MM.1S (cell line): ENCODE data around the gene KLK1.

Experiments
- DNase-seq: peaks from one replicate; pipeline ENCODE4 v3.0.0-alpha.2; 2015
- H2AFZ ChIP-seq: fragments of 300-600 bp; sonication (generic); 2 replicates; pipeline ENCODE4 v1.6.0; 2016; ENCODE audit warnings: antibody characterized with exemption, low read length
- H3F3A ChIP-seq: fragments of 300-600 bp; sonication (generic); 2 replicates; pipeline ENCODE4 v1.6.1; 2016; ENCODE audit warnings: mild to moderate bottlenecking, antibody characterized with exemption, low read length, moderate library complexity, mixed read lengths; ENCODE audit not compliant: insufficient read depth
- H3K27ac ChIP-seq: fragments of 300-600 bp; sonication (generic); 2 replicates; pipeline ENCODE4 v1.5.1; 2016; ENCODE audit warnings: mild to moderate bottlenecking, low read length
- H3K27me3 ChIP-seq: fragments of 300-600 bp; sonication (generic); replicated peaks from 2 replicates; pipeline ENCODE4 v1.6.0; 2016; ENCODE audit warnings: low read length; ENCODE audit not compliant: insufficient read depth
- H3K36me3 ChIP-seq: fragments of 300-600 bp; sonication (generic); replicated peaks from 2 replicates; pipeline ENCODE4 v1.6.1; 2016; ENCODE audit warnings: mild to moderate bottlenecking, low read length, mixed read lengths; ENCODE audit not compliant: insufficient read depth
- H3K4me1 ChIP-seq: fragments of 300-600 bp; sonication (generic); 2 replicates; pipeline ENCODE4 v1.6.1; 2016; ENCODE audit warnings: low read length, mixed read lengths
- H3K4me2 ChIP-seq: fragments of 300-600 bp; sonication (generic); 2 replicates; pipeline ENCODE4 v1.6.0; 2016; ENCODE audit warnings: low read depth, low read length
- H3K4me3 ChIP-seq: fragments of 300-600 bp; sonication (generic); 2 replicates; pipeline ENCODE4 v1.5.1; 2016; ENCODE audit warnings: low read length, mixed read lengths
- H3K79me2 ChIP-seq: fragments of 300-600 bp; sonication (generic); 2 replicates; pipeline ENCODE4 v1.6.1; 2016; ENCODE audit warnings: mixed run types, low read length, mixed read lengths
- H3K9ac ChIP-seq: fragments of 300-600 bp; sonication (generic); 2 replicates; pipeline ENCODE4 v1.6.1; 2016; ENCODE audit warnings: low read length, mixed read lengths
- H3K9me2 ChIP-seq: fragments of 300-600 bp; sonication (generic); replicated peaks from 2 replicates; pipeline ENCODE4 v1.6.1; 2016; ENCODE audit warnings: mild to moderate bottlenecking, low read length, mixed read lengths; ENCODE audit not compliant: insufficient read depth
- H3K9me3 ChIP-seq: fragments of 300-600 bp; sonication (generic); replicated peaks from 2 replicates; pipeline ENCODE4 v1.6.1; 2016; ENCODE audit warnings: mild to moderate bottlenecking, low read length, mixed read lengths; ENCODE audit not compliant: insufficient read depth
- H4K20me1 ChIP-seq: fragments of 300-600 bp; sonication (generic); 2 replicates; pipeline ENCODE4 v1.6.1; 2016; ENCODE audit warnings: mild to moderate bottlenecking, low read length, moderate library complexity, mixed read lengths; ENCODE audit not compliant: insufficient read depth
- CTCF ChIP-seq: fragments of 300-600 bp; sonication (generic); IDR thresholded peaks from 2 replicates; pipeline ENCODE4 v1.5.1; 2016; ENCODE audit warnings: antibody characterized with exemption, low read length, mixed read lengths
- EZH2 ChIP-seq: fragments of 300-600 bp; sonication (generic); optimal IDR thresholded peaks from 2 replicates; pipeline ENCODE3; 2017; ENCODE audit warnings: low read depth, mild to moderate bottlenecking, antibody characterized with exemption, low read length, mixed read lengths
- EZH2phosphoT487 ChIP-seq: fragments of 300-600 bp; sonication (generic); IDR thresholded peaks from 2 replicates; pipeline ENCODE4 v1.6.1; 2018; ENCODE audit warnings: antibody characterized with exemption, low read length

Gene KLK1

GRCh38 chr19:50837300-50837699 lies 13.7 kb upstream of the KLK1 start:
- Histone ChIP-seq H3K27me3 (peaks cover 62% of the 10 kb centered on the region), H3K4me2 (no peak overlapping the region), H3K9me3 (no peaks in the 10 kb centered on the region), H3K4me3 (no peak overlapping the region), H3K79me2 (no peaks in the 10 kb centered on the region), H3K36me3 (no peaks in the 10 kb centered on the region), H3F3A (no peaks in the 10 kb centered on the region), H4K20me1 (no peaks in the 10 kb centered on the region), H3K9ac (no peak overlapping the region), H3K9me2 (no peaks in the 10 kb centered on the region), H2AFZ (no peak overlapping the region), H3K4me1 (no peaks in the 10 kb centered on the region), H3K27ac (no peak overlapping the region)
- DNase-seq: no peak
- TF ChIP-seq EZH2phosphoT487 (no peak), CTCF (no peak), EZH2 (no peak)

- Histone ChIP-seq H3K27ac (no peak overlapping the region), H3K9me2 (no peaks in the 10 kb centered on the region), H3K79me2 (no peaks in the 10 kb centered on the region), H3K4me2 (peak overlapping the region; percentile 73; the same call in 1 of the 2 replicates), H3K36me3 (no peaks in the 10 kb centered on the region), H3K9me3 (no peaks in the 10 kb centered on the region), H3K27me3 (peaks cover 60% of the 10 kb centered on the region), H3F3A (no peaks in the 10 kb centered on the region), H2AFZ (no peak overlapping the region), H4K20me1 (no peaks in the 10 kb centered on the region), H3K4me3 (no peak overlapping the region), H3K9ac (no peak overlapping the region), H3K4me1 (no peaks in the 10 kb centered on the region)
- TF ChIP-seq EZH2 (no peak), CTCF (no peak), EZH2phosphoT487 (no peak)
- DNase-seq: no peak
Observed at GRCh38 chr19:50836543-50837195, 13.1 kb upstream of the KLK1 start.

GRCh38 chr19:50835785-50836542 lies 12.4 kb upstream of the KLK1 start:
- H3K9ac ChIP-seq: no peak overlapping the region

More at GRCh38 chr19:50835785-50836542, 12.4 kb upstream of the KLK1 start:
- no peaks in the 10 kb centered on the region for H3K9me2 ChIP-seq
- no peaks in the 10 kb centered on the region for H3K4me1 ChIP-seq
- H3K27ac ChIP-seq: no peak overlapping the region
- H3F3A ChIP-seq: no peaks in the 10 kb centered on the region
- H3K4me2 ChIP-seq: peak overlapping the region; percentile 73
- no peaks in the 10 kb centered on the region for H3K79me2 ChIP-seq
- peak overlapping the region; percentile 50; the same call in 1 of the 2 replicates for H3K4me3 ChIP-seq
- no peaks in the 10 kb centered on the region for H3K9me3 ChIP-seq
- H2AFZ ChIP-seq: peak overlapping the region; percentile 30; the same call in 1 of the 2 replicates
- H3K27me3 ChIP-seq: peaks cover 60% of the 10 kb centered on the region
- DNase-seq: peak; percentile 32
- H4K20me1 ChIP-seq: no peaks in the 10 kb centered on the region
- no peak for TF ChIP-seq CTCF
- H3K36me3 ChIP-seq: no peaks in the 10 kb centered on the region
